ENCODE results near the gene ZNF394.

Gene ZNF394

DNA sequence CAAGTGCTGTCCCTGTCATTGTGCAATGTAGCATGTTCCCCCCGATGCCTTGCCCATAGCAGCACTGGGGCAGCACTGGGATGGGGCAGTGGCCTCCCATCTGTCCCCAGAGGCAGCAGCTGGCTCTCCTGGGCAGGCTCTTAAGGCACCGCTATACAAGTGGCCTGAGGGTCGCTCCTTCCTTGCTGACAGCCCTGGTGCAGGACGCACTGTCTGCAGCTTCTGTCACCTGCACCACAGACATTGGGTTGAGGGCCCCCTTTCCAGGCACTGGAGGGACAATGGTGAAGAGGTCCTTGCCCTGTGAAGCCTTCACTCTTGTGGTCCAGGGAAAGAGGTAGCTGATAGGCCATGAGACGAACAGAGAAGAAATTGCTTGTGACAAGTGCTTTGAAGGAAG, 50.8 kb downstream of the ZNF394 start:
- no peak for DNase-seq (ENCODE audit: low read depth, low spot score)

DNA sequence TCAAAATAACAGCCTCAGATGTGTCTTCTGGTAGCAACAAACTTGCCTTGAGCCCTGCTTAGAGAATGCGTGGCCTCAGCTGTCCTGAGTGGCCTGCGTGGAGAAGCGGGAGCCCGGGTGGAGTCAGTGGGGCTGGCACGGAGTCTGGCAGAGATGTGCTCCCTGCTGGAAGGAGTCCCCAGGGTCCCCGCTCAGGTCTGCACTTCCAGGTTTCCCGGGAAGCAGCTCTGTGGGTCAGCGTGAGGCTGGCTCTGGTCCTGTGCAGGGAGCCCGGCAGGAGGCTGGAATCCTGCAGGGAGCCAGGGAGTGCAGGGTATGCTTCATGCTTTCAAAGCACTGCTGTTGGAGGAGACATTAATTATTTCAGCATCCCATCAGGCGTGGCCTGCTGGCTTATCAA, 51.2 kb downstream of the ZNF394 start:
- no peak for DNase-seq (ENCODE audit: low read depth, low spot score)

DNA sequence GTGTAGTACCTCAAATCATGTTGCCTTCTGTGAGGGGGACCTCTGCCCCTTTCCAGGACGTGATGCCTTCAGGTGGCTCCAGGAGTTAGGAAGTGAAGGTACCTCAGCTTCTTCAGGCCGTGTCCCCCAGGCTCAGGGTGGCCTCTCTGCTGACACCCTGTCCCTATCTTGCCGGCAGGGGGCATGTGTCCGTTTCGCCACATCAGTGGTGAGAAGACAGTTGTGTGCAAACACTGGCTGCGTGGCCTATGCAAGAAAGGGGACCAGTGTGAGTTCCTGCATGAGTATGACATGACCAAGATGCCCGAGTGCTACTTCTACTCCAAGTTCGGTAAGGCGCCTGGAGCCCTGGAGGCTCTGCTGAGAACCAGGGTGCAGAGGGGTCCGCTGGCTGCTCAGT, 52.1 kb downstream of the ZNF394 start:
- DNase-seq (ENCODE audit: low read depth, low spot score): no peak

DNA sequence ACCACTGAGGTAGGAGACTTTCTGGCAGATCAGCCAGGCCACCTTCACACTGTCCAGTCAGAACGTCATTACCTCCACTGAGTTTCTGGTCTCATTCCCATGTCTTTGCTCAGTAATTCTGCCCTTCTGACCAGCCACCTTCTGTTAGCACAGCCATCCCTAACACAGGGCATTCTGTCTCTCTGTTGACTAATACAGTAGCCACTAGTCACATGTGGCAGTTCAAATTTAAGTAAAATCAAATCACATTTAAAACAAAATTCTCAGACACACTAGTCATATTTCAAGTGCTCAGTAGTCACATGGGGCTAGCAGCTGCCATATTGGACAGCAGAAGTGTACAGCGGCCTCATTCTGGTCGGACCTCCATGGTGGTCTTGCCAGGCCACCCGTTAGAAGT, 54.0 kb downstream of the ZNF394 start:
- DNase-seq (ENCODE audit: low read depth, low spot score): no peak
